CD14-positive monocyte (primary cell): ENCODE measurements around the gene POLD2. TPM values are rescaled to one million over a fixed set of nuclear protein-coding genes. Genes with fewer than 3 reads are reported as not detected.

Experiments
- DNase-seq, 3 donors: peaks; one replicate each; pipeline ENCODE4 v3.0.0-alpha.2; 2011 to 2022
- H2AFZ ChIP-seq: 2 replicates; pipeline ENCODE4 v1.6.0; 2012; ENCODE audit warnings: mild to moderate bottlenecking, low read depth, low read length, inconsistent platforms; ENCODE audit not compliant: insufficient read depth, poor library complexity, severe bottlenecking
- H3K27ac ChIP-seq, 2 donors: 1 replicate in 1 of 2; 2 replicates in 1 of 2; pipeline ENCODE4 v1.5.1; 2012 to 2013; ENCODE audit warnings: low read length in 2 of 2, control low read depth in 1 of 2, inconsistent platforms in 1 of 2, low read depth in 1 of 2, mild to moderate bottlenecking in 1 of 2
- H3K27me3 ChIP-seq, 2 donors: one replicate each; pipeline versions ENCODE4 v1.6.0 to v1.6.1; 2011 to 2013; ENCODE audit warnings: low read length in 2 of 2; ENCODE audit not compliant: control insufficient read depth in 2 of 2, insufficient read depth in 2 of 2
- H3K36me3 ChIP-seq, 2 donors: replicated peaks in 1 of 2; 1 replicate in 1 of 2; 2 replicates in 1 of 2; pipeline versions ENCODE4 v1.5.1 to v1.6.1; 2012 to 2013; ENCODE audit warnings: low read length in 2 of 2, control low read depth in 1 of 2, inconsistent platforms in 1 of 2, mild to moderate bottlenecking in 1 of 2; ENCODE audit not compliant: insufficient read depth in 2 of 2, control insufficient read depth in 1 of 2
- H3K4me1 ChIP-seq, 2 donors: 1 replicate in 1 of 2; 2 replicates in 1 of 2; pipeline versions ENCODE4 v1.5.1 to v1.6.1; 2012 to 2013; ENCODE audit warnings: low read length in 2 of 2, control low read depth in 1 of 2, inconsistent platforms in 1 of 2, mild to moderate bottlenecking in 1 of 2, moderate library complexity in 1 of 2; ENCODE audit not compliant: insufficient read depth in 2 of 2, control insufficient read depth in 1 of 2
- H3K4me2 ChIP-seq: replicated peaks from 2 replicates; pipeline ENCODE3; 2012; ENCODE audit warnings: low read length, moderate library complexity, mild to moderate bottlenecking; ENCODE audit not compliant: poor library complexity, severe bottlenecking; ENCODE audit errors: extremely low read depth
- H3K4me3 ChIP-seq, 3 experiments: fragments of 200-600 bp in 1 of 3; sonication (generic) in 1 of 3; replicated peaks in 1 of 3; 1 replicate in 2 of 3; 2 replicates in 1 of 3; pipeline ENCODE4 v1.5.1; 2011 to 2013; ENCODE audit warnings: low read length in 3 of 3, mild to moderate bottlenecking in 3 of 3, control low read depth in 2 of 3, low read depth in 2 of 3, inconsistent platforms in 1 of 3, moderate library complexity in 1 of 3
- H3K79me2 ChIP-seq: 2 replicates; pipeline ENCODE4 v1.6.0; 2012; ENCODE audit warnings: mild to moderate bottlenecking, control low read depth, inconsistent platforms, low read length, moderate library complexity; ENCODE audit not compliant: insufficient read depth
- H3K9ac ChIP-seq: 2 replicates; pipeline ENCODE4 v1.6.0; 2017; ENCODE audit warnings: low read length, mild to moderate bottlenecking; ENCODE audit not compliant: insufficient read depth, poor library complexity, severe bottlenecking
- H3K9me3 ChIP-seq, 2 donors: replicated peaks in 1 of 2; 1 replicate in 1 of 2; 2 replicates in 1 of 2; pipeline versions ENCODE4 v1.5.1 to v1.6.1; 2012 to 2013; ENCODE audit warnings: low read length in 2 of 2, control low read depth in 1 of 2; ENCODE audit not compliant: control insufficient read depth in 1 of 2, insufficient read depth in 1 of 2
- H4K20me1 ChIP-seq: 2 replicates; pipeline ENCODE4 v1.6.0; 2012; ENCODE audit warnings: mild to moderate bottlenecking, low read length, control low read depth, moderate library complexity; ENCODE audit not compliant: insufficient read depth
- H3K27ac Mint-ChIP-seq, 7 donors: one replicate each; pipeline ENCODE4 v1.8.0; 2020; ENCODE audit warnings: mild to moderate bottlenecking in 7 of 7, mixed read lengths in 7 of 7, moderate library complexity in 6 of 7, inconsistent platforms in 2 of 7
- H3K27me3 Mint-ChIP-seq, 3 donors: one replicate each; pipeline ENCODE4 v1.8.0; 2021 to 2022; ENCODE audit warnings: low read depth in 3 of 3, mild to moderate bottlenecking in 3 of 3, mixed read lengths in 3 of 3, moderate library complexity in 3 of 3, inconsistent platforms in 1 of 3
- H3K36me3 Mint-ChIP-seq, 2 donors: one replicate each; pipeline ENCODE4 v1.8.0; 2020; ENCODE audit warnings: mixed read lengths in 2 of 2, inconsistent platforms in 1 of 2, mild to moderate bottlenecking in 1 of 2
- H3K4me1 Mint-ChIP-seq: one replicate; pipeline ENCODE4 v1.8.0; 2020; ENCODE audit warnings: mild to moderate bottlenecking, mixed read lengths
- H3K4me3 Mint-ChIP-seq, 2 donors: one replicate each; pipeline ENCODE4 v1.8.0; 2020; ENCODE audit warnings: mild to moderate bottlenecking in 2 of 2, mixed read lengths in 2 of 2, moderate library complexity in 1 of 2
- H3K9me3 Mint-ChIP-seq, 7 donors: one replicate each; pipeline ENCODE4 v1.8.0; 2020 to 2022; ENCODE audit warnings: mixed read lengths in 7 of 7, mild to moderate bottlenecking in 6 of 7, moderate library complexity in 6 of 7, inconsistent platforms in 2 of 7
- CTCF ChIP-seq: fragments of 200-600 bp; IDR thresholded peaks from one replicate; pipeline ENCODE4 v1.8.0; 2022; ENCODE audit warnings: antibody characterized with exemption, mild to moderate bottlenecking
- WGBS: methylation state at CpG from one replicate; pipeline ENCODE4 v1.1.5; 2013; ENCODE audit warnings: missing lambda C conversion rate; ENCODE audit not compliant: insufficient coverage; 5-methylcytosine and 5-hydroxymethylcytosine counted together
- intact Hi-C, 2 donors: fragments of 100-400 bp; cut with micrococcal nuclease; formaldehyde crosslinking; loops; one replicate each; pipeline versions ENCODE4 v1.15.0 to v1.15.1; 2023
- polyA plus RNA-seq, 3 donors: library from polyadenylated mRNA; depleted of rRNA in 1 of 3; unstranded in 2 of 3; stranded (reverse) in 1 of 3; fragments of 300-500 nt in 2 of 3; fragments of >200 nt in 1 of 3; fragmentation: Illumina TruSeq in 2 of 3; gene quantifications; 1 replicate in 2 of 3; 2 replicates in 1 of 3; pipeline ENCODE4 v1.2.3, GENCODE V29; 2012 to 2021

POLD2 gene
- polyA plus RNA-seq, 3 donors, result 24.1 to 27.1 (median 25.7) TPM

GRCh38 chr7:44097064-44097932 is 26.1 kb downstream of the POLD2 start:
- no peaks in the 10 kb centered on the region for H4K20me1 ChIP-seq
- H3K27me3 Mint-ChIP-seq, result peaks cover 4 to 7% (median 6%) of the 10 kb centered on the region in 3 donors
- H3K4me3 ChIP-seq, result no peak overlapping the region
- H3K79me2 ChIP-seq, result no peaks in the 10 kb centered on the region
- no peak overlapping the region for H3K9ac ChIP-seq
- H3K36me3 ChIP-seq, result no peaks in the 10 kb centered on the region
- H3K27ac ChIP-seq, result no peak overlapping the region
- H2AFZ ChIP-seq, result no peak overlapping the region
- peaks cover 11% of the 10 kb centered on the region for H3K4me1 Mint-ChIP-seq
- peak overlapping the region in 1 of 7 donors; percentile 48 for H3K27ac Mint-ChIP-seq
- intact Hi-C loops, result no loop called here
- WGBS, result 87% methylated on average over 5 of the region's 9 CpGs
- H3K9me3 Mint-ChIP-seq, result peaks cover 0 to 6% (median 0%) of the 10 kb centered on the region in 7 donors
- no peaks in the 10 kb centered on the region for H3K4me1 ChIP-seq
- no peak overlapping the region for H3K4me2 ChIP-seq
- H3K36me3 Mint-ChIP-seq, result no peaks in the 10 kb centered on the region
- H3K27me3 ChIP-seq, result peaks cover 0 to under 1% of the 10 kb centered on the region in 2 donors
- no peak for DNase-seq
- no peak for TF ChIP-seq CTCF
- H3K9me3 ChIP-seq, result no peaks in the 10 kb centered on the region
- H3K4me3 Mint-ChIP-seq, result no peak overlapping the region

GRCh38 chr7:44096326-44096881 is 26.9 kb downstream of the POLD2 start:
- Mint-ChIP-seq H3K4me1 (peaks cover 11% of the 10 kb centered on the region), H3K27ac (no peak overlapping the region), H3K27me3 (peaks cover 0 to 5% (median 3%) of the 10 kb centered on the region in 3 donors), H3K36me3 (no peaks in the 10 kb centered on the region), H3K9me3 (peaks cover 0 to 6% (median 0%) of the 10 kb centered on the region in 7 donors), H3K4me3 (no peak overlapping the region)
- Histone ChIP-seq H3K27ac (no peak overlapping the region), H3K36me3 (no peaks in the 10 kb centered on the region), H2AFZ (no peak overlapping the region), H3K27me3 (no peaks in the 10 kb centered on the region), H3K9ac (no peak overlapping the region), H3K4me2 (no peak overlapping the region), H3K4me1 (no peaks in the 10 kb centered on the region), H4K20me1 (no peaks in the 10 kb centered on the region), H3K79me2 (no peaks in the 10 kb centered on the region), H3K4me3 (no peak overlapping the region), H3K9me3 (no peaks in the 10 kb centered on the region)
- intact Hi-C loops, result no loop called here
- 94% methylated on average over 8 of the region's 8 CpGs for whole genome bisulfite sequencing
- DNase-seq, result no peak
- TF ChIP-seq CTCF, result no peak
